ENCODE data around the gene SPART. TPM values are rescaled to one million over a fixed set of nuclear protein-coding genes. Genes with fewer than 3 reads are reported as not detected.

Gene SPART
- total and polyA plus RNA-seq, 9 of the 15 experiments (the other 6 are each of a cell fraction or from before 2014, with no cell fraction given) = 18.7 to 79.0 (median 41.0) TPM

GRCh38 chr13:36357692-36358091 lies 11.5 kb upstream of the SPART start:
- Histone ChIP-seq H3K4me3 (no peak overlapping the region), H3K9me1 (ENCODE audit: control insufficient read depth, insufficient read depth, low read length) (no peaks in the 10 kb centered on the region), H3K27ac (ENCODE audit: extremely low read depth, low read depth, low read length) (no peak overlapping the region), H4K20me1 (replicated peaks; ENCODE audit: control insufficient read depth, insufficient read depth, low read length) (no peaks in the 10 kb centered on the region), H3K4me1 (replicated peaks in 1 of 2; ENCODE audit: control insufficient read depth in 2 of 2, insufficient read depth in 2 of 2, low read length in 2 of 2) (no peaks in the 10 kb centered on the region), H3K9ac (ENCODE audit: insufficient read depth in 1 of 2, low read depth in 2 of 2, low read length in 2 of 2) (no peak overlapping the region), H3K9me3 (replicated peaks; ENCODE audit: control insufficient read depth, insufficient read depth, low read depth, low read length) (no peaks in the 10 kb centered on the region), H3K27me3 (ENCODE audit: control insufficient read depth in 2 of 2, insufficient read depth in 2 of 2, low read length in 2 of 2) (no peaks in the 10 kb centered on the region), H2AFZ (ENCODE audit: low read depth, low read length) (no peak overlapping the region), H3K36me3 (ENCODE audit: control insufficient read depth, insufficient read depth, low read length) (no peaks in the 10 kb centered on the region), H3K79me2 (ENCODE audit: control insufficient read depth, insufficient read depth, low read length) (no peaks in the 10 kb centered on the region), H3K4me2 (ENCODE audit: insufficient read depth, low read length) (no peak overlapping the region)
- TF ChIP-seq PCBP1 (IDR thresholded peaks at IDR 0.05; ENCODE audit: low read depth, low read length, poor library complexity, severe bottlenecking) (no peak), COPS2 (conservative IDR thresholded peaks at IDR 0.05) (no peak)
- no peak for DNase-seq (ENCODE audit: extremely low read depth in 1 of 4, low spot score in 3 of 4)
- ChIA-PET POLR2A (no interaction called here), CTCF (ENCODE audit: low intra/inter-chr PET ratio) (no interaction called here)
- ATAC-seq = no peak
- no peak for FAIRE-seq
- intact Hi-C loops (cut with micrococcal nuclease) (no loop called here), in situ Hi-C loops (cut with MboI) (no loop called here)
- BruUV-seq (replicated peaks) = no TSS peak
- 6% methylated on average over 3 of the region's 3 CpGs for WGBS (ENCODE audit: insufficient coverage, low coverage, missing lambda C conversion rate)

GRCh38 chr13:36357231-36357630 lies 11.0 kb upstream of the SPART start:
- no peaks in the 10 kb centered on the region for H3K9me3 ChIP-seq (replicated peaks; ENCODE audit: control insufficient read depth, insufficient read depth, low read depth, low read length)
- intact Hi-C loops (cut with micrococcal nuclease) (no loop called here), in situ Hi-C loops (cut with MboI) (no loop called here)
- H3K4me3 ChIP-seq = no peak overlapping the region
- no peaks in the 10 kb centered on the region for H3K27me3 ChIP-seq (ENCODE audit: control insufficient read depth in 2 of 2, insufficient read depth in 2 of 2, low read length in 2 of 2)
- POLR2A ChIA-PET = no interaction called here
- H3K27ac ChIP-seq (ENCODE audit: extremely low read depth, low read depth, low read length) = no peak overlapping the region
- no peak overlapping the region for H3K9ac ChIP-seq (ENCODE audit: insufficient read depth in 1 of 2, low read depth in 2 of 2, low read length in 2 of 2)
- H3K4me1 ChIP-seq (replicated peaks in 1 of 2; ENCODE audit: control insufficient read depth in 2 of 2, insufficient read depth in 2 of 2, low read length in 2 of 2) = no peaks in the 10 kb centered on the region
- H3K9me1 ChIP-seq (ENCODE audit: control insufficient read depth, insufficient read depth, low read length) = no peaks in the 10 kb centered on the region
- no peaks in the 10 kb centered on the region for H3K79me2 ChIP-seq (ENCODE audit: control insufficient read depth, insufficient read depth, low read length)
- H3K36me3 ChIP-seq (ENCODE audit: control insufficient read depth, insufficient read depth, low read length) = no peaks in the 10 kb centered on the region
- no peak overlapping the region for H2AFZ ChIP-seq (ENCODE audit: low read depth, low read length)
- TF ChIP-seq KDM1A (IDR thresholded peaks at IDR 0.05) (no peak), ZBTB34 (CRISPR knock-in tag; IDR thresholded peaks at IDR 0.05) (no peak), SMAD1 (IDR thresholded peaks at IDR 0.05; ENCODE audit: low read depth, low read length, partially characterized antibody) (no peak), SMARCC2 (IDR thresholded peaks at IDR 0.05; ENCODE audit: low read depth) (no peak), POLR3A (IDR thresholded peaks at IDR 0.05; ENCODE audit: borderline replicate concordance, extremely low read depth, insufficient read depth, insufficient read length) (no peak), CUX1 (CRISPR knock-in tag; IDR thresholded peaks at IDR 0.05) (no peak), CREB1 (IDR thresholded peaks at IDR 0.05) (no peak), CREB1 (CRISPR knock-in tag; IDR thresholded peaks at IDR 0.05) (no peak)
- no peaks in the 10 kb centered on the region for H4K20me1 ChIP-seq (replicated peaks; ENCODE audit: control insufficient read depth, insufficient read depth, low read length)
- no TSS peak for BruUV-seq (replicated peaks)
- CTCF ChIA-PET (ENCODE audit: low intra/inter-chr PET ratio) = no interaction called here
- H3K4me2 ChIP-seq (ENCODE audit: insufficient read depth, low read length) = no peak overlapping the region
- FAIRE-seq (no peak), ATAC-seq (no peak), DNase-seq (ENCODE audit: extremely low read depth in 1 of 4, low spot score in 3 of 4) (no peak)
- 17% methylated on average over 2 of the region's 4 CpGs for WGBS (ENCODE audit: insufficient coverage, low coverage, missing lambda C conversion rate)

All from K562 (cell line).